HepG2 (cell line): ENCODE measurements around the gene DLG1. TPM values are rescaled to one million over a fixed set of nuclear protein-coding genes. Genes with fewer than 3 reads are reported as not detected.

ENCODE experiments used
- ATAC-seq: fragments of 200-7000 bp; cut with Tn5 transposase; 3 replicates; pipeline ENCODE4 v1.9.1; 2020; ENCODE audit warnings: mild to moderate bottlenecking, moderate library complexity
- BruUV-seq: library from RNA; stranded (reverse); fragments of 400-500 nt; replicated peaks from 2 replicates; lab custom pipeline; 2021; lab: Mats Ljungman, UMichigan
- CTCF ChIA-PET: fragments of 300-600 bp; formaldehyde crosslinking; extraction: SDS; loops from one replicate; lab custom pipeline; 2021; ENCODE audit warnings: low total read pairs, inconsistent platforms, low intra/inter-chr PET ratio; lab: Yijun Ruan, JAX
- POLR2A ChIA-PET: fragments of 350-600 bp; sonication (Branson Sonifier 250); formaldehyde crosslinking; loops from one replicate; lab custom pipeline; 2020; ENCODE audit warnings: antibody characterized with exemption, inconsistent platforms; lab: Yijun Ruan, JAX
- DNase-seq: peaks from one replicate; pipeline ENCODE4 v3.0.0-alpha.2; 2015; ENCODE audit warnings: low spot score
- FAIRE-seq: peaks from 3 replicates; lab custom pipeline; 2011; peaks lifted over from hg19 to GRCh38; lab: Jason Lieb, UNC
- H2AFZ ChIP-seq: one replicate; pipeline ENCODE4 v1.6.1; 2011; ENCODE audit warnings: low read length, inconsistent platforms
- H3K27ac ChIP-seq: fragments of 300-600 bp; 3 replicates; pipeline ENCODE4 v1.8.0; 2011; ENCODE audit warnings: mixed run types, mild to moderate bottlenecking, mixed read lengths, low read length, inconsistent platforms; ENCODE audit not compliant: insufficient read depth; ENCODE audit errors: extremely low read length
- H3K27me3 ChIP-seq, 2 experiments: fragments of 200-600 bp in 1 of 2; 2 replicates in 1 of 2; 3 replicates in 1 of 2; pipeline versions ENCODE4 v1.6.0 to v1.8.0; 2011; ENCODE audit warnings: low read length in 2 of 2, mild to moderate bottlenecking in 2 of 2, moderate library complexity in 2 of 2, inconsistent platforms in 1 of 2; ENCODE audit not compliant: insufficient read depth in 2 of 2, control insufficient read depth in 1 of 2
- H3K36me3 ChIP-seq, 2 experiments: fragments of 200-600 bp in 1 of 2; replicated peaks in 1 of 2; 2 replicates in 1 of 2; 3 replicates in 1 of 2; pipeline versions ENCODE4 v1.5.1 to v1.8.0; 2011; ENCODE audit warnings: low read length in 2 of 2, inconsistent platforms in 1 of 2; ENCODE audit not compliant: insufficient read depth in 2 of 2, control insufficient read depth in 1 of 2
- H3K4me1 ChIP-seq: 2 replicates; pipeline ENCODE4 v1.5.1; 2012; ENCODE audit warnings: low read length, inconsistent platforms; ENCODE audit not compliant: insufficient read depth
- H3K4me2 ChIP-seq: 2 replicates; pipeline ENCODE4 v1.6.0; 2011; ENCODE audit warnings: low read depth, low read length, inconsistent platforms
- H3K4me3 ChIP-seq, 3 experiments: fragments of 200-600 bp in 1 of 3; sonication (generic), shearing (Covaris generic) in 1 of 3; replicated peaks in 1 of 3; 2 replicates each; pipeline ENCODE4 v1.5.1; 2011 to 2016; ENCODE audit warnings: low read length in 3 of 3, inconsistent platforms in 2 of 3, low read depth in 2 of 3, mild to moderate bottlenecking in 2 of 3, control low read depth in 1 of 3, mixed read lengths in 1 of 3; ENCODE audit not compliant: insufficient read depth in 1 of 3
- H3K79me2 ChIP-seq: one replicate; pipeline ENCODE4 v1.6.1; 2011; ENCODE audit warnings: low read length, inconsistent platforms; ENCODE audit not compliant: insufficient read depth
- H3K9ac ChIP-seq: 2 replicates; pipeline ENCODE4 v1.6.0; 2011; ENCODE audit warnings: mild to moderate bottlenecking, low read depth, low read length, inconsistent platforms; ENCODE audit not compliant: insufficient read depth
- H3K9me3 ChIP-seq: 2 replicates; pipeline ENCODE4 v1.5.1; 2012; ENCODE audit warnings: mild to moderate bottlenecking, low read length
- H4K20me1 ChIP-seq: 2 replicates; pipeline ENCODE4 v1.6.0; 2011; ENCODE audit warnings: inconsistent platforms, mild to moderate bottlenecking, low read length, moderate library complexity; ENCODE audit not compliant: insufficient read depth
- GLI4 ChIP-seq: sonication (generic); formaldehyde crosslinking; IDR thresholded peaks from 2 replicates; pipeline ENCODE4 v1.5.1; 2020; ENCODE audit warnings: missing genetic modification reagents, mild to moderate bottlenecking, moderate library complexity, borderline replicate concordance
- GTF2F1 ChIP-seq: fragments of 150-350 bp; IDR thresholded peaks from 2 replicates; pipeline ENCODE4 v1.6.1; 2014; ENCODE audit warnings: low read length
- MIXL1 ChIP-seq: IDR thresholded peaks from 2 replicates; pipeline ENCODE4 v1.6.1; 2016
- TAF1 ChIP-seq: sonication (generic); formaldehyde crosslinking; IDR thresholded peaks from 2 replicates; pipeline ENCODE4 v1.4.0; 2020; ENCODE audit warnings: missing genetic modification reagents
- U2AF1 ChIP-seq: fragments of 200-400 bp; formaldehyde crosslinking; optimal IDR thresholded peaks from 2 replicates; pipeline ENCODE3; 2017; ENCODE audit warnings: mild to moderate bottlenecking, low read depth, low read length
- ZKSCAN8 ChIP-seq: IDR thresholded peaks from 2 replicates; pipeline ENCODE4 v1.6.1; 2016; ENCODE audit warnings: borderline replicate concordance, missing genetic modification reagents, missing compliant biosample characterization
- ZNF841 ChIP-seq: sonication (generic); formaldehyde crosslinking; IDR thresholded peaks from 2 replicates; pipeline ENCODE4 v1.8.1; 2023; ENCODE audit warnings: missing genetic modification reagents, borderline replicate concordance
- WGBS: methylation state at CpG from one replicate; pipeline ENCODE4 v1.1.6; 2017; ENCODE audit warnings: low lambda C conversion rate; 5-methylcytosine and 5-hydroxymethylcytosine counted together
- in situ Hi-C: cut with HindIII; loops from 2 replicates; pipeline ENCODE4 v1.10.0; 2017; ENCODE audit warnings: low pct_unique_long_range_greater_than_20kb; ENCODE audit not compliant: extremely low pct_ligation_motif_present
- intact Hi-C: fragments of 100-400 bp; cut with micrococcal nuclease; formaldehyde crosslinking; loops from one replicate; pipeline ENCODE4 v1.10.0; 2022; ENCODE audit not compliant: unreplicated experiment
- polyA plus RNA-seq, 8 experiments: library from polyadenylated mRNA; depleted of rRNA in 3 of 8; stranded (reverse) in 7 of 8; unstranded in 1 of 8; fragments of >200 nt; fragmentation: Illumina TruSeq in 4 of 8; extraction: Trizol in 4 of 8; gene quantifications; 2 replicates each; pipeline versions ENCODE4 v1.2.1 to v1.2.3, GENCODE V29; 2011 to 2016; ENCODE audit warnings: low read depth in 4 of 8, missing spikeins in 1 of 8, mixed read lengths in 1 of 8; ENCODE audit not compliant: insufficient read depth in 1 of 8
- total RNA-seq, 5 experiments: library from RNA; depleted of rRNA; stranded (reverse); fragments of >200 nt; fragmentation: Illumina TruSeq; extraction: Trizol; gene quantifications; 2 replicates each; pipeline ENCODE4 v1.2.3, GENCODE V29; 2016; ENCODE audit warnings: low read depth in 1 of 5
- TF ChIP-seq, protein P1 (sequence below), 2 experiments: fragments of 450-650 bp in 1 of 2; sonication (generic) in 1 of 2; formaldehyde crosslinking in 1 of 2; IDR thresholded peaks; 2 replicates each; pipeline versions ENCODE4 v1.6.1 to v1.8.0; 2016 to 2022; ENCODE audit warnings: antibody characterized with exemption in 1 of 2, mild to moderate bottlenecking in 1 of 2, missing genetic modification reagents in 1 of 2

Gene DLG1
- total and polyA plus RNA-seq, 2 of the 13 experiments (the other 11 are each of a cell fraction or from before 2014, with no cell fraction given) = 30.5 to 104 TPM

GRCh38 chr3:197173620-197174019 lies 124.8 kb downstream of the DLG1 start:
- H3K27ac ChIP-seq = no peak overlapping the region
- no TSS peak for BruUV-seq
- in situ Hi-C loops (no loop called here), intact Hi-C loops (no loop called here)
- TF ChIP-seq, protein P1, sequence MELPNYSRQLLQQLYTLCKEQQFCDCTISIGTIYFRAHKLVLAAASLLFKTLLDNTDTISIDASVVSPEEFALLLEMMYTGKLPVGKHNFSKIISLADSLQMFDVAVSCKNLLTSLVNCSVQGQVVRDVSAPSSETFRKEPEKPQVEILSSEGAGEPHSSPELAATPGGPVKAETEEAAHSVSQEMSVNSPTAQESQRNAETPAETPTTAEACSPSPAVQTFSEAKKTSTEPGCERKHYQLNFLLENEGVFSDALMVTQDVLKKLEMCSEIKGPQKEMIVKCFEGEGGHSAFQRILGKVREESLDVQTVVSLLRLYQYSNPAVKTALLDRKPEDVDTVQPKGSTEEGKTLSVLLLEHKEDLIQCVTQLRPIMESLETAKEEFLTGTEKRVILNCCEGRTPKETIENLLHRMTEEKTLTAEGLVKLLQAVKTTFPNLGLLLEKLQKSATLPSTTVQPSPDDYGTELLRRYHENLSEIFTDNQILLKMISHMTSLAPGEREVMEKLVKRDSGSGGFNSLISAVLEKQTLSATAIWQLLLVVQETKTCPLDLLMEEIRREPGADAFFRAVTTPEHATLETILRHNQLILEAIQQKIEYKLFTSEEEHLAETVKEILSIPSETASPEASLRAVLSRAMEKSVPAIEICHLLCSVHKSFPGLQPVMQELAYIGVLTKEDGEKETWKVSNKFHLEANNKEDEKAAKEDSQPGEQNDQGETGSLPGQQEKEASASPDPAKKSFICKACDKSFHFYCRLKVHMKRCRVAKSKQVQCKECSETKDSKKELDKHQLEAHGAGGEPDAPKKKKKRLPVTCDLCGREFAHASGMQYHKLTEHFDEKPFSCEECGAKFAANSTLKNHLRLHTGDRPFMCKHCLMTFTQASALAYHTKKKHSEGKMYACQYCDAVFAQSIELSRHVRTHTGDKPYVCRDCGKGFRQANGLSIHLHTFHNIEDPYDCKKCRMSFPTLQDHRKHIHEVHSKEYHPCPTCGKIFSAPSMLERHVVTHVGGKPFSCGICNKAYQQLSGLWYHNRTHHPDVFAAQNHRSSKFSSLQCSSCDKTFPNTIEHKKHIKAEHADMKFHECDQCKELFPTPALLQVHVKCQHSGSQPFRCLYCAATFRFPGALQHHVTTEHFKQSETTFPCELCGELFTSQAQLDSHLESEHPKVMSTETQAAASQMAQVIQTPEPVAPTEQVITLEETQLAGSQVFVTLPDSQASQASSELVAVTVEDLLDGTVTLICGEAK (IDR thresholded peaks at IDR 0.05) = peak; percentile 34; the same call in 1 of the 2 replicates
- TF ChIP-seq, protein P1 (CRISPR knock-in tag; IDR thresholded peaks at IDR 0.05) = peak; percentile 96
- TF ChIP-seq MIXL1 (CRISPR knock-in tag) (no peak), U2AF1 (no peak), ZNF841 (CRISPR knock-in tag) (no peak), GLI4 (CRISPR knock-in tag) (no peak), TAF1 (CRISPR knock-in tag) (no peak), GTF2F1 (no peak), ZKSCAN8 (CRISPR knock-in tag) (no peak)
- no peak for DNase-seq
- H3K36me3 ChIP-seq = peaks cover 1 to 28% of the 10 kb centered on the region in 2 experiments; a peak in 4 of 5 replicates
- H2AFZ ChIP-seq = no peak overlapping the region
- H3K79me2 ChIP-seq = peaks cover 19% of the 10 kb centered on the region
- no peaks in the 10 kb centered on the region for H3K27me3 ChIP-seq
- H4K20me1 ChIP-seq = no peaks in the 10 kb centered on the region; the same call in 1 of the 2 replicates
- 100% methylated on average over 3 of the region's 4 CpGs for WGBS
- no peaks in the 10 kb centered on the region for H3K4me1 ChIP-seq
- ChIA-PET POLR2A (no interaction called here), CTCF (no interaction called here)
- ATAC-seq = no peak
- H3K4me3 ChIP-seq = no peak overlapping the region
- no peak overlapping the region for H3K9ac ChIP-seq
- no peak overlapping the region for H3K4me2 ChIP-seq
- no peaks in the 10 kb centered on the region for H3K9me3 ChIP-seq
- no peak for FAIRE-seq
